Measurements from ENCODE around the gene SCYGR6.

- TF ChIP-seq POLR2A (IDR thresholded peaks at IDR 0.05) = no peak
- no peak for TF ChIP-seq CTCF (IDR thresholded peaks at IDR 0.05)
Observed at GRCh38 chr2:227745594-227745993, 21.0 kb upstream of the SCYGR6 start, which contains the start of gene SCYGR8.
